GM18907 (cell line): ENCODE data around the gene CRAT.
A peak's percentile ranks its signal among the peaks of the same experiment; 100 is the strongest.

ENCODE experiments used
- ATAC-seq: cut with Tn5 transposase; IDR thresholded peaks from one replicate; pipeline ENCODE4 v1.9.1; 2021; ENCODE audit warnings: mild to moderate bottlenecking, moderate library complexity; ENCODE audit not compliant: unreplicated experiment

CRAT gene

DNA sequence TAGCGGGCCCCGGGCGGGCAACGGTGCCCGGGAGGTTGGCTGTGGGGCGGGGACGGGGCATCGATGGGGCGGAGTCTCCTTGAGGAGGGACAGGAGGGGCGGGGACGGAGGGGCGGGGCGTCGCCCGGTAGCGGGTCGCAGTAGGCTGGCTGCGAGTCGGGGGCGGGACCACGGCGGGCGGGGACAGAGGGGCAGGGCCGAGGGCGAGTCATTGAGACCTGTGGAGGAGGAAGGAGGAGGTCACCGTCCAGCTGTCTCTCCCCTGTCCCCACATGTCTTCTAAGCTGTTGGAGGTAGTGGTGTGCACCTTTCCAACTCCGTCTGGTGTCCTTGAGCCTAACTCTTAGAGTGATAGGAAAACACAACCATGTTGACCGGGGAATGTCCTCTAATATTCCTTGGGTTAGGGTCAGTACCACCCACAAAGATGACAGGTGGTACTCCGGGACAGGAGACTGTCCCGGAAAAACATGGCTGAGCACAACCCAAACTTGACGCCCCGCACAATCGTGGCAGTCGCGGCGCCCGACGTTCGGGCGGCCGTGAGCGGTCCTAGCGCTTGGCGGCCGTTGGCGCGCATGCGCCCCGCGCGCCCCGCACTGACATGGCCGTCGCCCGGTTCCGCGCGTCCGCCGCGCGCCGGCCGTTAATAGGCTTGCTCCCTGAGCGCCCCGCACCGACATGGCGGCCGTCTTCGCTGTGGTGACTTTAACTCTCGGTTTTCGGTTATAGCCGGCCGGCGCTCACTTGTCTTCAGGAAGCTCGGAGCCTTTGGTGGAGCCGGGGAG is at the start of gene CRAT, which contains the start of gene PTPA:
TSS of gene CRAT (minus strand) at position 54 of the 788 bp plus-strand sequence. CDS start 284 bp downstream, outside the sequence.
TSS of gene PTPA (plus strand) at position 676 of the 788 bp plus-strand sequence. CDS start 186 bp downstream, outside the sequence.
- ATAC-seq: peak; percentile 72

DNA sequence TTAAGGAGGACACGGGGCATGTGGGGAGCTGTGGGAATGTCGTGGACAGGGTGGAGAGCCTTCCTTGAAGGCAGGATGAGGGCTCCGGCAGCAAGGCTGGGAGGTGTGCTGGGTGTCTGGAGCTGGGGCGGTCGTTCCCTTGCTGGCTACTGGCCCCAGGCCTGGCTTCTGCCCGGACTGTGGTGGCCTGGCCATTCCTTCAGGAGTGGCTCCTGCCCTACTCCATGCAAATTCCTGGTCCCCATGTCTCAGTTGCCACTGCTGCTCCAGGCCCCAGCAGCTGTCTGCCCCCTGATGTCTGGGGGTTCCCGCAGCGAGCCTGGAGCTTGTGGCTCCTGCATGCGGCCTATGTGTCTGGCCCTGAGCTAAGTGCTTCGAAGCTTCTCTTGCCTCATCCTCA is 45.6 kb upstream of the CRAT start:
- ATAC-seq: no peak

DNA sequence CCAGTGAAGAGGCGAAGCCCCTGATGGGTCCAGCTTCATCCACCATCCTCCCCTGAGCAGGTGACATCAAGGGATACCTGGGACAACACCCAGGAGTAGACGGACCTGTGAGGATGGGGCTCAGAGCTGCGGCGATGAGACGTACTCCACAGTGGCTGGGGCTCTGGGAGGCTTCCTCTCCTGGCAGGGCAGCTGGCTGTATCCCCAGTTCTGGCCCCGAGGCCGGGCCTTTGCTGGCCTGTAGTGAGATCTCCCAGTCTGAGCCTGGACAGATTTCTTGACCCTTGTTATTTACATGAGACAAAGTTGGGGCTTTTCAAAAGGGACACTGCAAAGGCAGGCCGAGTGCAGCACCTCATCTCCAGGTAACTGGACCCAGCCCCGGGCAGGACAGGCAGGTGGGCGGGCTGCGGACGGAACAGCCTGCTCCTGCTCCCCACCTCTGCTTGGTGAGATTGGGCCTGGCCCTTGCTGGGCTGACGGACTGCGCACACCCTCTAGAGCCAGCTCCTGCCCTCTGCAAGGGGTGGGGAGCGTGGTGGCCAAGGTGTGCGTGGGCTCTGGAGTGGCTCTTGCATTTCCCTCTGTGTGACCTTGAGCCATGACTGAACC is 44.4 kb upstream of the CRAT start:
- ATAC-seq: no peak

DNA sequence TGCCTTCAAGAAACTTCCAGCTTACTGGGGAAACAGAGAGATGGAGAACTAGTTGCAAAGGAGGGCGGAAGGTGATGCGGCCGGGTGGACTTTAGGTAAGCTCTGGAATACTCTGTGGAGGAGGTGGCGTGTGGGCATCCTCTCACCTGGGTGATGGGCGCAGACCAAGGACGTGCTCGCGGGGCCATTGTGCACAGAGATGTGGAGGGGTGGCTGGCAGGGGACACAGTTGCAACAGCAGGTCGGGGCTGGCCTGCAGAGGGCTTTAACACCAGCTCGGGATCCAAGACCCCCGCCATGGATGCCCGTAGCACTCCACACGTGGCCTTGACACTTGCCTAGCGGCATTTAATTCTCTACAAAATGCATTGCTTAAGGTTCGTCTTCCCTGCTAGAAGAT is 40.9 kb upstream of the CRAT start:
- no peak for ATAC-seq

DNA sequence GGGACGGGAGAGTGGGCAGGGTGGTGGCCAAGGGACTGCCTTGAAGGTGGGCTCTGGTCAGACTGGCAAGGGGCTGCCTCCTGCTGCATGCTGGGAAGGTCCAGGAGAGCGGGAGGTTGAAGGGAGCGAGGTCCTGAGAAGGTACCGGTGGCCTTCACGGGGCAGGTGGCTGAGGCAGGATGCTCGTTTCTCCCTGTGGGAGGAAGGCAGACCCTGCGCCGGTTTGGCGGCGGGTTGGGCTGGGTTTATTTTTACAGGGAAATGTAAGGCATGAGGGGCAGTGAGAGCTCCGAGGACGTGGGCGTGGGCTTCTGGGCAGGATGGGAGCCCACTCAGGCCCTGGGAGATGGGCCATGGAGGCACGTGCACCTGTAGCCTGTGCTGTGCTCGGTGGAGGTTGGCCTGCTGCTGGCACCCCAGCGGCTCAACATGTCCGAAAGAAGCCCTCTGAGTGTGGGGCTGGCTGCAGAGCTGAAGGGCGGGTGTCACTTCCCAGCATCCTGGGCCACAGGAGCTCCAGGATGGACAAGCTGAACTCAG is 40.1 kb upstream of the CRAT start:
- ATAC-seq: no peak

DNA sequence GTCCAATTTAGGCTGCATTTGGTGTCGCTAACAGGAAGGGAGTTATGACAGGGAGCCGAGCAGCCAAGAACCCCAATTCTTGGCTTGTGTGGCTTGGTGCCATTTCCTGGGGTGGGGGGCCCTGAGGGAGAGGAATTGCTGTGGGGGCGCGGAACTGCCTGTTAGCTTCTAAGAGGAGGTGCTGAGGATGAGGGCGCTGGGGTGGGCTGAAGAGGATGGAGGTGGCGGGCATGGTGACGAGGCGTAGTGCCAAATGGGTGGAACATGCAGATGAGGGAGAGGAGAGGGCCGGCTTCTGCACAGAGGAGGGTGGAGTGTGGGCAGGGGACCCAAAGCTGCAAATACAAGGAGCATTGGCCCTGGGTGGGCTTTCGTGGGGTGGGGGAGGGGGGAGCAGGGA is 39.5 kb upstream of the CRAT start:
- ATAC-seq: no peak

DNA sequence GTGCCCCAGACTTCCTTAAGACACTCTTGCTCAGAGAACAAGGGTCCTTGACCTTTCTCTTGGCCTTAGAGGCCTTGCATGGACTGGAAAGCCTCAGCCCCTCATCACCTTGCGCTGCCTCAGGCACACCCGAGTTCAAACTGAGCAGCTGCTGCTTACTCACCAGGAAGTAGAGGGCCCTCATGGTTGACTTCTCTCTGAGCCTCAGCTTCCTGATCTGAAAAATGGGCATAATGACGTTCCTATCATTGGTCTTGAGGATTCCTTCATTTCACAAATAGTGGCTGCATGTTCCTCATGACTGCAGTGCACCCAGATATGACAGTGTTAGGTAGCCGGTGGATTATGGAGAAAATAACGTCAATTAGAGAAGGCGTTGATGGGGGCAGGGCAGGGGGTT is 38.8 kb upstream of the CRAT start:
- no peak for ATAC-seq

DNA sequence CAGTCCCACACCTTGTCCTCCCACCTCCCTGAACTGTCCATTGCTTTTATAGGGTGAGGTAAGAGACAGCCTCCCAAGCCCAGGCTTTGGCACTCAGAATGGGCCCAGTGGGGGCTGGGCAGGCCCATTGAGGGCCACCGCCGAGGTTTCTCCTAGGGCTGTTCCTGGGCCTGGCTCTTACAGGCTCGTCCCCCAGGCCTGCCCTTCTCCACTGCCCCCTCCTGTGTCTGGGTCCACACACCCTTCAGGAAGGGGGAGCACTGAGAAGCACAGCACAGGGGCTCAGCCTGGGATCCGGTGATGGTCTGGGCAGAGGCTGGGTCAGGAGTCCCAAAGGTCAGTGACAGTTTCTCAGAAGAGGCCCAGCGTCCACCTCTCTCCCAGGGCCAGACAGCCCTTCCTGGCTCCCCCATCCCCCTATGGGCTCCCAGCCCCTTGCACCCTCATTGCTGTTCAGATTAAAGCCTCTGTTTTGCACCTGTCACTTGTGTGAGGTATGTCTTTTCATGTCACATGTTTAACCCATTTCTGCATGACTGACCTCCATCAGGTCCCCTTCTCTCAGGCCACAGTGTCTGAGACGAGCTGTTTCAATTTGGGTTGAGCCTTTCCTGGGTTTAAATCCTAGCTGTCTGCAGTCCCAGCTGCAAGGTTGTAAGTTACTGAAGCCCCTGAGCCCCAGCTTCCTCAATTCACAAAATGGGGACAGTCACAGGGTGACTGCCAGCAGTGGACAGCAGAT is 38.0 kb upstream of the CRAT start:
- ATAC-seq: no peak

DNA sequence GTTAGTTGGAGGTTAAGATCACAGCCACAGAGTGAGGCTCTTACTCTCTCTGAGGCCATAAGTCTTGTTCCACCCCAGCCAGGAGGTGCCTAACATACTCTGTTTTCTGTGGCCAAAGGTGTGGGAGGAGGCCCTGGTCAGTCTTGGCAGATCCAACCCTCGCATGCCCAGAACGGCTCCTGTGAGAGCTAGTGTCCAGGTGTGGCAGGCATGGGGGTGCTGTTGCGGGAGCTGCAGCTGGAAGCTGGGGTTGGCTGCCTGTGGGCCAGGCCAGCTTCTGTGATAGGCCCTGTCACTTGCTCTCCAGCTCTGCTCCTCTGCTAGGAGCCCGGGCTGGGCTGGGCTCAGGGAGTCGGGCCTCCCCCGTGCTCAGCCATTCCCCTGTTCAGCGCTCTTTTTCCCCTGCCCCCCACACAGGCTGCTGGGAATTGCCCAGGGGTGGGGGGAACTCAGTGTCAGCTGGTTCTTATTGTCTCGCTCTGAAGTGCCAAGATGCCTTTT is 35.9 kb upstream of the CRAT start:
- ATAC-seq: no peak

DNA sequence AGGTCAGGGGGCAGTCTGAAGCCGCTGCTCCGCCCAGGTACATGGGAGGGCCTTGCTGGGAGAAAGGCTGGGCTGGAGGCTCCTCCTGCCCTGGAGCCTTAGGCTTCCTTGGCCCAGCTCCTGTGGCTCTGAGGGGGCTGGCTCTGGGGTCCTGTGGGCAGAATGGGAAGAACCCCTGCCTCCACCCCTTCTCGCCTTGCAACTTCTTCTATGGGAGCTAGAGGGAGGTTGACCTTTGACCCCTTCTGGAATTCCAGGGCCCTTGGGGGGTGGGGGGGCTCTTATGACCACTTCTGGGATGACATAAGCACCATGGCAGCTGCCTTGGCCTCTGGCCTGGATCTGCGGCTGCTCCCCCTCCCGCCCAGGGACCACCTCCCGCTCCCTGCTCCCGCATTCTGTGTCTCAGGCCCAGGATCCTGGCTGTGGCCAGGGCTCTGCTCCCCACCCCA is 35.3 kb upstream of the CRAT start:
- no peak for ATAC-seq

DNA sequence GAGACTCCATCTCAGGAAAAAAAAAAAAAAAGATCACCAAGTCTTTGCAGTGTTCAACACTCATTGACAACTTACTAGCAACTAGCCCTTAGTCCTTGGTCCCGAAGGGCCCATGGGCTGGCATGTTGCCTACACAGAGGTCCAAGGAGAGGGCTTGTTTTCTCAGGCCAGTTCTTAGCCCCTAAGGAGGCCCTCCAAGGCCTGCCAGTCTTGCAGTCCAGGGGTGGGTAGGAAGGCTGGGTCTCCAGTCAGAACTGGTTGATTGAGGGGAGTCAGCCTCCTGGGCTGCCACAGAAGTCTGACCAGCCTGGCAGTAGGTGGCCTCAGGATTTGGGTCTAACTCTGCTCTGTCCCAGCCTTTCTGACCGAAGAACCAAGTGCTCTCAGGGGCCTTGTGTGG is 34.7 kb upstream of the CRAT start:
- ATAC-seq: no peak

DNA sequence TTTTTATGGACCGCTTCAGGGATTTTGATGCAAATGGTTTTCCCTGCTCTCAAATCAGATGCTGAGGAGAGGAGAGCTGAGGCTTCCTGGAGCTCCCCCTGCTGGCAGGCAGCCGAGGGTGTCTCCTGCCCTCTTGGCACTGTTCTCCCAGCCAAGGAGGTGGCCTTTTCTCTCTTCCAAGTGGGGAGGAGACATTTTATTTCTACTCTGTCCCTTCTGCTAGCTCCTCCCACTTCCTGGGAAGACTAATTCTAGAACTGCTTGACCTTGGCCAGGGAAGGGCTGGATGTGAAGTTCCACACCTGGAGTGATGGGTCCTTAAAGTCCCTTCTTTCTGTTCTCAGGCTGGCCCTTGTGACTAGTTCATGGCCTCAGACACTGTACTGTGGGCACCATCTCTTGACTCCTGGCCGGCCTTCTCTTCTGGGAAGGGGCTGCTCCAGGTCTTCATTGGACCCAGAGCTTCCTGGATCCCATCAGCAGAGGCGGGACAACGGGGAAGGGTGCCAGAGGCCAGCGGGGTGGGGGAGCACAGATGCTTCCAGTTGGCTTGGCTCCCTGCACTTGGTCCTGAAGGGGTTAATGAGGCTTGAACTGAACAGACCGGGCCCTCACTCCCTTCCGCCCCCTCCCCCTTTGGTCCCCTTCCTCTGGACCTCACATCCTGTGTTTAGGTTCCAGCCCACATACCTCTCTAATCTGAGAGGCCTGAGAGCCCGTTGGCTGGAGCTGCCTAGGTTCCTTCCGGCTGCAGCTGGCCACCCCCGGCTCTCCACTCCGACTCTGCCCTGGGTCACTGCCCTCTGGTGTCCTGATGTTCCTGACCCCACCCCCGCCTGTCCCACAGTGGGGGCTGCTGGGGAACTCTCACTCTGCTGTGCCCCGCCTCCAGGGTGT is 32.7 kb upstream of the CRAT start:
- ATAC-seq: no peak

DNA sequence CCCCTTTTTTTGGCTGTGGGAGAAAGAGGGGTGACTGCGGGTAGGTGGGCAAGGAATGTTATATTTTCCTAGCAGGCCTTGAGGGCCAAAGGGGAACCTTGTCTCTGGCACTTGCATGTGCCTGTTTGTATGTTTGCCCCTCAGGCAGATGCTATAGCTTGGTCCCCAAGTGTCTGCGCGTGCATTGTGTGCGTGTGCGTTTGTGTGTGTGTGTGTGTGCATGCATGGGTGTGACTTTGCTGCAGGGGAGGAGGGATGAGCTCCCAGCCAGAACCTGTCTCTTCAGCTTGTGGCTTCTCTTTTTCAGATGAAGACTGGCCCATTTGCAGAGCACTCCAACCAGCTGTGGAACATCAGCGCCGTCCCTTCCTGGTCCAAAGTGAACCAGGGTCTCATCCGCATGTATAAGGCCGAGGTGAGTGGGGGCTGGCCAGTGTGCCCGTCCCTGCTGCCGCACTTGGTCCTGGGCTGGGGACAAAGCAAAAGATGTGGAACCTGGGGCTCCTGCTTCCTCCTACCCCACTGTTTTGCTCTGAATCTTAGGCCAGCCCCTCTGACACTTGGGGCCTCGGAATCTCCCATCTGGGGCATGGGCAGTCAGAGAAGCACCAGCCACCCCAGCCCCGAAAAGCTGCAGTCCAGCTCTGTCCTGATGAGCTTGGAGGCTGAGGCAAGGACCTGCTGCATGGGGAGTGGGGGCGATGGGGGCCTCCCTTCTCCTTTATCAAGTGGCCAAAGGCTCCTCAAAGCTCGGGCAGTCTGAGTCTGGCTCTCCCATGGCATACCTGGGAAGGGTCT is 31.7 kb upstream of the CRAT start:
- ATAC-seq: no peak

DNA sequence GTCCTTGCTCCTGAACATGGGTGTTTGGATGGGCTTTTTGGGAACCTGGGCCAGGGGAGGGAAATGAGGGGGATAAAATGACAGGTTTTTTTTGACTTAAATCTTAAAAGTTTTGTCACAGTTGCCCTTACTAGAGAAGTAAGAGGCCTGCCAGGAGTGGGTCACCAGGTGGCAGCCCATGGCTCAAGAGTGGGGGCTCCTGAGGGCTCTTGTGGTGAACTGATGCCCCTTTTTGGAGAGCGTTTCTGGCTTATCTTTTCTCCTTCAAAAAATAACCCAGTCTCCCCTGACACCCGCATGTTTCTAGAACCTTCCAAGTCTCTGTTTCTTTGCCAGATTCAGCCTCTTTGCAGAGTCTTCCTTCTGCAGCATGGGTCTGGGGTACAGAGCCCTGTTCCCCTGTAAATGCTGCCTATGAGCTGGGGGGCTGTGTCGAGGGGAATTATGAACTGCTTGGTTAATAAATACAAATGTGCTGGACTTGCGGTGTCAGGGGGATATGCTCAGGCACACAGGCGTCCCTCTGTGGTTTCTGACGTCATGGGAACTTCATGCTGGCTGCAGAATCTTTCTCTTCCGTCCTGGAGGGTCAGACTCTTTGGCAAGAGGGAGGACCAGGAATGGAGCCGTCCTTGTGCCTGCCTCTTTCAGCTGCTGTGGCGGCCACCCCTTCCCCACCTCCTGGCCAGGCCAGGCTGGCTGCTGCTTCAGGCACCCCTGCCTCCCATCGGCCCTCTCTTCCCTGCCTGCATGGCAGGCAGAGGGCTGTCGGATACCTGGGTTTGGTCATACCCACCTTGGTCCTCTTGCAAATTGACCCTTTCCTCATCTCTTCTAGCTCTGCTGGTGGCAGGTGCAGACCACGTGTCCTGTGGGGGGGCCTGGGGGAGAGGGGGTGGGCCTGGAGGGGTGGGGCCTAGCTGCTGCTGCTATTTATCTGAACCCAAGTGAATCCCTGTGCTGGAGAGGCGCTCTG is 30.8 kb upstream of the CRAT start:
- ATAC-seq: peak; percentile 49

DNA sequence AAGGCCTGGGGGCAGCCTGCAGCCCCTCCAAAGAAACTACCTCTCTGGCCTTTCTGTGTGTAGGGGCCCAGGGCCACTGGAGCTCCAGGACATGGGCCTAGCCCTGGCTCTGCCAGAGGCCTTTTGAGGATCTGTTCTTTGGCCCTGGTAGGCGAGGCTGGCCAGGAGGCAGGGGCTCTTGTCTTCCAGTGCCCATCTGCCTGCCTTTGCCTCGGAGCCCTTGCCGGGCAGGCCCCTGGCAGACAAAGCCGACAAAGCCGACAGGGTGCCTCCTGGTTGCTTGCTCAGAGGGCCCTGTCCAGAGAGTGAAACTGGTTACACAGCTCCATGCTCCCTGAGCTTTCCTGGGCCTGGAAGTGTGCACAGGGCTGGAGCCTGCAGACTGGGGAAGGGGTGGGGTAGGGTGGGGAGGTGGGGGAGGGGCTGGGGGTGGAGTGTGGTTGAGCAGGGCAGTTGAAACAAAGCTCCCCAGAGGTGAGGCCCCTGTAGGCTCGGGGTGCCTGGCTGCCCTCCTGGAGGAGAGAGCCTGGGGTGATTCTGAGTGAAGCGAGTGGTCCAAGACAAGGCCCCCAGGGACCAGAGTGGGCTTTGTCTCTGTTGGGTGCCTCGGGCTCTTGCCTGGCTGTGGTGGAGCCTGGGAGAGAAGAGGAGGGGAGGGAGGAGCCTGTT is 29.9 kb upstream of the CRAT start:
- peak; percentile 17 for ATAC-seq

DNA sequence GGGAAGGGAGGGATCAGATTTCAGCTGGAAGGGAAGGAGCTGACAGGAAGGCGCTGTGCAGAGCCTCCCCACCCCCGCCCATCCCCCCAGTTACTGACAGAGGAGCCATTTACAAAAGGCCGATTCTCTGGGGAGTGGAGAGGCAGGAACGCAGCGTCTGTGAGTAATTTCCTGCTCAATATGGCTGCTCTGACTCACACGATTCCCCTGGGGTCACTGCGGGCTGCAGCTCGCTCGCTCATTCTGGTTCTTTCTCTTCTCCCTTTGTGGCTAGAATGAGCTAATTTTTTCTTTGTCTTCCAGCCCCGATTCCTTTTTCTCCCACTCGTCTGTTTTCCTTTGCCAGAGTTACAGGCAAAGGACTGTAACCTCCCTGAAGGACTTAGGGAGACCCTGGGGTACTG is 29.4 kb upstream of the CRAT start:
- ATAC-seq: peak; percentile 55

DNA sequence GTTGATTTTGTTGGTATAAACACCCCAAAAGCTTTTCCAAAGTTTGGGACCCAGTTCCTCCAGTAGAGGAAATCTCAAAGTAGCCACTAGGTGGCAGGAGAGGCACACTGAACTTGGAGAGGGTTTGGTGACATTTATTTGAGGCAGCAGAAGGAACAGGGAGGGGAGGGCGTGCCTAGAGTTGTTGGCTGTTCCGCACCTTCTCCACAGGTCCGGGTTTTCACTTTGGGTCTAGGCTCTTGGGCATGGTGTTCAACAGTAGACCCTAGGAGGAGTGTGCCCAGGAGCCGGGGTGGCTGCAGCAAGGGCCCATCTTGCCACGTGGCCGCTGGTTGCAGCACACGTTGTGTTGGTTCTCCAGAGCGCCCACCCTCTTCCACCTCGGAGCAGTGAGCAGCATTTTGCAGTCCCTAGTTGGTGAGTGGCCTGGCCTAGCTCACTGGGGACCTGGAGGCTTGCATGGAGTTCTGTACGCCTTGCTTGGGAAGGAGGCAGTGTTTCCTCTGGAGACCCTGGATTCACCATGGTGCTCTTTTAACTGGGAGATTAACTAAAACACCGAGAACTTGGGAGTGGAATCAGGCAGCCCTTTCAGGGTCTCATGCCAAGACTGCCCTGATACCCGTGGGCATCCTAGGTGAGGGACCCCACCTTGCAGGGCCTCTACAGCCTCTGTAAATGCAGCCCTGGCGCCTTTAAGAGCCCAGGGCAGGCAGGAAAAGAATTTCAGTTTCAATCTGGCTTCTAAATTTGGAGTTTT is 28.8 kb upstream of the CRAT start:
- ATAC-seq: no peak
